ENCODE data around the gene CNTNAP5.

The CNTNAP5 gene

GRCh38 chr2:124566518-124566970 is 541.5 kb downstream of the CNTNAP5 start:
- no peak for DNase-seq

- no peak for DNase-seq
Observed at GRCh38 chr2:124570872-124571271, 545.8 kb downstream of the CNTNAP5 start.

GRCh38 chr2:124571836-124572235 is 546.7 kb downstream of the CNTNAP5 start:
- no peak for DNase-seq

GRCh38 chr2:124572934-124573634 is 548.0 kb downstream of the CNTNAP5 start:
- no peak for DNase-seq

GRCh38 chr2:124575497-124575896 is 550.4 kb downstream of the CNTNAP5 start:
- no peak for DNase-seq

- no peak for DNase-seq
Observed at GRCh38 chr2:124580263-124580662, 555.2 kb downstream of the CNTNAP5 start.

GRCh38 chr2:124582387-124582786 is 557.3 kb downstream of the CNTNAP5 start:
- no peak for DNase-seq

GRCh38 chr2:124584615-124585014 is 559.5 kb downstream of the CNTNAP5 start:
- no peak for DNase-seq

GRCh38 chr2:124585277-124585676 is 560.2 kb downstream of the CNTNAP5 start:
- no peak for DNase-seq

GRCh38 chr2:124586210-124586609 is 561.1 kb downstream of the CNTNAP5 start:
- DNase-seq, result no peak

GRCh38 chr2:124586835-124587234 is 561.7 kb downstream of the CNTNAP5 start:
- DNase-seq, result no peak

- DNase-seq, result no peak
Observed at GRCh38 chr2:124589971-124590370, 564.9 kb downstream of the CNTNAP5 start.

GRCh38 chr2:124602759-124603158 is 577.7 kb downstream of the CNTNAP5 start:
- DNase-seq, result no peak

GRCh38 chr2:124604940-124605339 is 579.9 kb downstream of the CNTNAP5 start:
- no peak for DNase-seq

- no peak for DNase-seq
Observed at GRCh38 chr2:124607679-124608078, 582.6 kb downstream of the CNTNAP5 start.

- DNase-seq, result no peak
Observed at GRCh38 chr2:124609667-124610066, 584.6 kb downstream of the CNTNAP5 start.

GRCh38 chr2:124610141-124610540 is 585.1 kb downstream of the CNTNAP5 start:
- no peak for DNase-seq

GRCh38 chr2:124610866-124611265 is 585.8 kb downstream of the CNTNAP5 start:
- no peak for DNase-seq

- no peak for DNase-seq
Observed at GRCh38 chr2:124623560-124623959, 598.5 kb downstream of the CNTNAP5 start.

- DNase-seq, result no peak
Observed at GRCh38 chr2:124625561-124625960, 600.5 kb downstream of the CNTNAP5 start.

GRCh38 chr2:124626993-124627392 is 601.9 kb downstream of the CNTNAP5 start:
- no peak for DNase-seq

- DNase-seq, result no peak
Observed at GRCh38 chr2:124633812-124634211, 608.7 kb downstream of the CNTNAP5 start.

GRCh38 chr2:124639524-124639923 is 614.4 kb downstream of the CNTNAP5 start:
- DNase-seq, result no peak

GRCh38 chr2:124640221-124640750 is 615.2 kb downstream of the CNTNAP5 start:
- DNase-seq, result no peak

Data from left hindlimb (tissue), 1 donor.